AML-193 (cell line): ENCODE measurements around the gene CCT7.
"Not testable (repeated sequence)": the region's sequence is repeated elsewhere in the genome, so short reads cannot be mapped to it uniquely, and the experiment has no call there.

Experiments
- DNase-seq, 2 experiments: peaks; one replicate each; lab custom pipeline; 2025; lab: John Stamatoyannopoulos, UW

CCT7 gene

DNA sequence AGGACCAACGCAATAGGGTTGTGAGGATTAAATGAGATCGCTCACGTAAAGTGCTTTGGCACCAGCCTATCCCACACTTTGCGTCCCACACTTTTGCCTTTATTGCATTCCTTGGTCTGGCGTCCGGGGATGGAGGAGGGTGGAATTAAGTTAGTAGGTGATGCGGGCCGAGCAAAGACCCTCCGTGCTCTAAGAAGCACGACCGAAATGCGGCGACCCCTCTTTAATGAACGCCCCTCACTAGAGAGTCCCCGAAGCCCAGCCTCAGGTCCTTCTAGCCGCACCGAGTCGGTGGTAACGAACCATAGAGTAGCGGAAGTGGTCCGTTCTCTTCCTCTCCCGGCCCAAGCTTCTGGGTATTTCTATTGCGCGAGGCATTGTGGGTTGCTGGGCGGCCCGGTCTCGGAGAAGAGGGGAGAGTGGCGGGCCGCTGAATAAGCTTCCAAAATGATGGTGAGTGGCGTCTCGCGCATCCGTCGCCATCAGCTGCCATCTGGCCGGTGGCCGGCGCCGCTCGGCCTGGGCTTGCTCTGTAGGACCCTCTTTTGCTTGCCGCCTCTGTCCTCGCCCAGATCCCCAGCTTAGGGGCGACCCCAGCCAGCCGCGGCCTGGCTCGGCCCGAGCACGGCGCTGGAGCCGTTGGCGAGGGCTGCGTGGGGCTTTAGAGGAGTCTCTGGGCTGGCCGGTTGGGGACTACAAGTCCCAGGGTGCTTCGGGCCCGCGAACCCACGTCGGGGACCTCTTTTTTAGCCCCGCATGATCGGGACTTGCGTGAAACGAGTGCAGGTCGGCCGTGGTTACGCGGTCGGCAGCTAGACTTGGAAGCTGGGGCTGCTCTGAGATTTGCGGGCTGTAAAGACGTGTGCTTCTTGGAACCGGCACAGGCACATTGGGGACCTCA lies at the start of gene CCT7:
CCT7 (plus strand) TSS at position 377 of the 901 bp plus-strand sequence; CDS start at position 448, 71 bp downstream.
- DNase-seq, result peak; percentile 78 to 94

DNA sequence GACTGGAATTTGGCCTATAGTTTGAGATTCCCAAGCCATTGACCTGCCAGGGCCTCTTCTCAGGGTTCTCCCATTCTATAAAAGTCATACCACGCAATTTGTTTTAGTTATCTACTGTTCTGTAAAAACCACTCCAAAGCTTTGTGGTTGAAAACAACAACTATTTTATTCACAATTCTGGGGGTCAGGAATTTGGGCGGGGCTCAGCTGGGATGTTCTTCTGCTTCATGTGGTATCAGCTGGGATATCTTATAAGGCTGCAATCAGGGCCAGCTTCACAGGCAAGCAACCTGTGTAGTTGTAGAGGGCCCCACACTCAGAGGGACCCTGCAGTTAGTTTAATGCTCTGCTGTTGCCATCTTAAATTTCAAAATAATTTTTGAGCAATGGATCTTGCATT lies 48.1 kb upstream of the CCT7 start:
- DNase-seq, result no peak

DNA sequence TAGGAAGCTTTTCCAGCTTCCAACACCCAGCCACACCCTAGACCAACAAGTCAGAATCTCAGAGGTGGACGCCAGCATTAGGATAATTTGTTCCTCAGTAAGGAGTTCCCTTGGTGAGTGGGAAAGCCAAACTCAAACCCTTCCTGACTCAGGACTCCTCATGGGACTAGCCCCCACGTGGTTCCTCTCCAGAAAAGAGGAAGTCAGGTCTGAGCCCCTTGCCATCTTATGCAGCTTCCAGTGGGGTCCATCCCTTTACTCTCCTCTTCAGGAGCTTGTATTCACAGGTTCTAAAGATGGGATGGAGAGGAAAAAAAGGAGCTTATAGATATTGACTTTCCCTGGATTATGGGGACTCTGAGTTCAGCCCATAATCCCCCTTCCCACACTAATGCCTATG lies 46.6 kb upstream of the CCT7 start:
- no peak for DNase-seq

DNA sequence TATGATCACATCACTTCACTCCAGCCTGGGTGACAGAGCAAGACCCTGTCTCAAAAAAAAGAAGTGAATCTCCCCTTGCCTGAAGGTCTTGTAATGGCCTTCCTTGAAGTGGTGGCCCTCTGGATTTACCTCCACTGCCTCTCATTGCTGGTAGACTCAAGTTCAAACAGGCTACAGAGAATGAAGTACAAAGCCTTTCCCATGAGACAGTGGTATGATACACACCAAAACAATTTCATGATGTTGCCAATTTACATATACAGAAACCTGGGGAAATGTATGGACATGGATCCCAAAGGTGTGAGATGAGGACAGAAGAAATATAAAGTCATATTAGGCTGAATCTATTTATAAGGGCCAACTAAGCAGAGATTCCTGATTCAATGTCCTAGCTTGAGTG lies 36.5 kb upstream of the CCT7 start:
- DNase-seq, result no peak

DNA sequence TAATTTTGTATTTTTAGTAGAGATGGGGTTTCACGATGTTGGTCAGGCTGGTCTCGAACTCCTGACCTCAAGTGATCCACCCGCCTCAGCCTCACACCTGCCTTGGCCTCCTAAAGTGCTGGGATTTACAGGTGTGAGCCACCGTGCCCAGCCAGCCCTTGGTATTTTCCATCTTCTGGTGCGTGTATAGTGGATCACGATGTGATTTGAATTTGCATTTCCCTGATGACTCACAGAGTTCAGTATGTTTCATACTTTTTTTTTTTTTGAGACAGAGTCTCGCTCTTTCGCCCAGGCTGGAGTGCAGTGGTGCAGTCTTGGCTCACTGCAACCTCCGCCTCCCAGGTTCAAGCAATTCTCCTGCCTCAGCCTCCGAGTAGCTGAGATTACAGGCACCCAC lies 33.8 kb upstream of the CCT7 start:
- DNase-seq, result not testable (repeated sequence)

DNA sequence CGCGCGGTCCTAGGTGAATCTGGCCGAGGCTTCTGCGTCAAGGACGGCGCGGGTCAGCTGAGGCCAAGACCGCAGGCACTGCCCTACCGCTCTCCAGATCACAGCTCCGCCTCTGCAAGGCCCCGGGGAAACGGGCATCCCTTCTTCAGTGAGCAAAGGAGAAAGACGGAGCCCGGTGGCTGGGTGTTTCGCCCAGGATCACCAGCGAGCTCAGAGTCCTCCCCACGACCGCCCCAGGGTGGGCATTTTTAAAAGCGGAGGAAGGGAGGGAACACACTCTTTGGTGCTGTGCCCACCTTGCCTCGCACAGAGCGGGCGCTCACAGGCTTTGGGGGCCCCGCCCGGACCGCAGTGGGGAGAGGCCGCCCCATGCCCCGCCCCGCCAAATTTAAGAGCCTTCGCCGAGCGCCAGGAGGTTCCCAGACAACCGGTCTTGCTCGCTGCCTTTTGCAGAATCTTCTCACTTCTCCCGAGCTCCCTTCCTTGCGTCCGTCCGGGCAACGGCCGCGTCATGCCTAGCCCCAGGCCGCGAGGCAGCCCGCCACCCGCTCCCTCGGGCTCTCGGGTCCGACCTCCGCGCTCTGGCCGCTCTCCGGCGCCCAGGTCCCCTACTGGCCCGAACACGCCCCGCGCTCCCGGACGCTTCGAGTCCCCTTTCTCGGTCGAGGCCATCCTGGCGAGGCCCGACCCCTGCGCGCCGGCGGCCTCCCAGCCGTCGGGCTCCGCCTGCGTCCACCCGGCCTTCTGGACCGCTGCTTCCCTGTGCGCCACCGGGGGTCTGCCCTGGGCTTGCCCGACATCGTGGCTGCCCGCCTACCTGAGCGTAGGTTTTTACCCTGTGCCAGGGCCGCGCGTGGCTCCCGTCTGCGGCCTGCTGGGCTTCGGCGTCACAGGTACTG lies 31.7 kb upstream of the CCT7 start, which contains the start of gene NOTO:
NOTO (plus strand) TSS at position 419 of the 899 bp plus-strand sequence; CDS start at position 512, 93 bp downstream.
- DNase-seq, result no peak

DNA sequence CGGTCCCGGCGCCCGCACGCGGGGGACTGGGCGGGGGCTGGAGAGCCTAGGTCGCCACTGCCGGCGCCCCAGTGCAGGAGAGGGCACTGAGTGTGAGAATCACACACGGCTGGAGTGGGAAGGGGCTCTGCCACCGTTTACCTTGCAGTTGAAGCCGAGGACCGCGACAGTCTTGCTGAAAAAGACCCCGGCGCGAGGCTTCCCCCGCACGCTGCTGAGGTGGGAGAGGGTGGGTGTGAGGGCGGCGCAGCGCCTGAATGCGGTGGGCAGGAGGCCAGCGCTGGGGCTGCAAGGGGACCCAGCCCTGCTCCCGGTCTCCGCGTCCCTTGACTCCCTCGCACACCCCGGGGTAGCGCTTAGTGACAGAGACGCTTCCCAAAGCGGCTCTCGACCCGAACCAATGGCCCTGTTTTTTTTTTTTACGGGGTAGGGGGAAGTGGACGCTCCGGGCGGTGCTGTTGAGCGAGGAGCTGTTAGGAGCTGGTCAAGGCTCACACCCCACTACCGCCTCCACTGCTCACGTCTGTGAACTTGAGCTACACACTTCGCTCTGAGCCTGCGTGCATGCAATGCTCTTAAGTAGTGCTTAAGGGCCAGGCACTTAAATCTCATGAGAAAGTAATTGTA lies 30.9 kb upstream of the CCT7 start:
- no peak for DNase-seq

DNA sequence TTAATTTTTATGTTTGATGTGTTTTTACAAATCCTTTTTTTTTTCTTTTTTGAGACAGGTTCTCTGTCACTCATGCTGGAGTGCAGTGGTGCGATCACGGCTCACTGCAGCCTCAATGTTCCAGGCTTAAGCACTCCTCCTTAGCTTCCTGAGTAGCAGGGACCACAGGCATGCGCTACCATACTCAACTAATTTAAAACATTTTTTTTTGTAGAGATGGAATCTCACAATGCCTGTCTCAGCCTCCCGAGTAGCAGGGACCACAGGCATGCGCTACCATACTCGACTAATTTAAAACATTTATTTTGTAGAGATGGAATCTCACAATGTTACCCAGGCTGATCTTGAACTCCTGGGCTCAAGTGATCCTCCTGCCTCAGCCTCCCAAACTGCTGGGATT lies 28.5 kb upstream of the CCT7 start:
- DNase-seq, result no peak

DNA sequence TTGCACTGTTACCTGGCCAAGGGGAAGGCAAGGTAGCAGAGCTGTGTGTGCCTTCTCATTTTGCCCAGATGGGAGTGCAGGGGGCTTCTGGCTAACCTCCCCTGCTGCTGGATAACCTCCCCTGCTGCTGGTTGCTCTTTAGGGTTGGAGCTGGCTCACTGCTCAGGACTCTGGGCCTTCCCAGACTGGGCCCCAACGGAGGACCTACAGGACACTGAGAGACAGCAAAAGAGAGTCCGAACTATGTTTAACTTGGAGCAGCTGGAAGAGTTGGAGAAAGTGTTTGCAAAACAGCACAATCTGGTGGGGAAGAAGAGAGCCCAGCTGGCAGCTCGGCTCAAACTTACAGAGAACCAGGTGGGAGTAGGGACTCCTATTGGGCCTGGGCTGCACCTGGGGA lies 25.9 kb upstream of the CCT7 start:
- no peak for DNase-seq

DNA sequence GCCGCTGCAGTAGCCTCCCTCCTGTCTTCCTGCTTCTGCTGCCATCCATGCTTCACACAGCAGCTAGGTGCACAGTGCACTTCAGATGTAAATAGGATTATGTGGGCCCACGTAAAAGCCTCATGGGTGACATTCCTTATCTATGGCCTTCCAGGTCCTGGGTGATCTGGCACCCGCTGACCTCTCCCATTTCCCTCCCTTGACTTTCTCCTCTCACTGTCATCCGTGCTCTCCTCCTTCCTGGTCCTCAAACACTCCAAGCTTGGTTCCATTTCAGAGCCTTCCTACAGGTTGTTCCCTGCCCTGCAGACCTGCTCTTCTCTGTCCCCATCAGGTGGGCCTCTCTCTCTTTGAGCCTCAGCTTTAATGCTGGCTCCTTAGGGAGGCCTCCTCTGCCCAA lies 24.1 kb upstream of the CCT7 start:
- DNase-seq, result no peak

DNA sequence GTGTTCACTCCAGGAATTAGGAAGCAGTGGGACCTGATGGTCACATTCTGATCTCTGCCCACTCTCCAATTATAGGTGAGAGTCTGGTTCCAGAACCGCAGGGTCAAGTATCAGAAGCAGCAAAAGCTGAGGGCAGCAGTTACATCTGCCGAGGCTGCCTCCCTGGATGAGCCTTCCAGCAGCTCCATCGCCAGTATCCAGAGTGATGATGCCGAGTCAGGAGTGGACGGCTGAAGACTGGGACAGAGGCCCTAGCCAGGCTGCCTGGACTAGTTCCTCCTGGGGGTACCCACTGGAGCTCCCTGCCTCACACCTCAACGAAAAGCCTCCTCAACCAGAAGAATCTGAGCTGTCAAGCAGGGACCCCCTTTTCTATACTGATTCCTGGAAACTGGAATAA lies 23.4 kb upstream of the CCT7 start:
- DNase-seq, result no peak

DNA sequence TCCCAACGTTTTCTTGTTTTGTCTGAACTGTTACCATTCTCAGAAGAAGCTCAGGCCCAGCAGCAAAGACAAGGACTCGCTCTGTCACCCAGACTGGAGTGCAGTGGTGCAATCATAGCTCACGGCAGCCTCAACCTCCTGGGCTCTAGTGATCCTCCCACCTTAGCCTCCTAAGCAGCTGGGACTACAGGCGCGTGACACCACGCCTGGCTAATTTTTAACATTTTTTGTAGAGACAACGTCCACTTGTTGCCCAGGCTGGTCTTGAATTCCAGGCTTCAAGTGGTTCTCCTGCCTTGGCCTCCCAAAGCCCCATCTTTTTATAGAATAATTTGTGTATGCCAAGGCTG lies 22.0 kb upstream of the CCT7 start:
- no peak for DNase-seq

DNA sequence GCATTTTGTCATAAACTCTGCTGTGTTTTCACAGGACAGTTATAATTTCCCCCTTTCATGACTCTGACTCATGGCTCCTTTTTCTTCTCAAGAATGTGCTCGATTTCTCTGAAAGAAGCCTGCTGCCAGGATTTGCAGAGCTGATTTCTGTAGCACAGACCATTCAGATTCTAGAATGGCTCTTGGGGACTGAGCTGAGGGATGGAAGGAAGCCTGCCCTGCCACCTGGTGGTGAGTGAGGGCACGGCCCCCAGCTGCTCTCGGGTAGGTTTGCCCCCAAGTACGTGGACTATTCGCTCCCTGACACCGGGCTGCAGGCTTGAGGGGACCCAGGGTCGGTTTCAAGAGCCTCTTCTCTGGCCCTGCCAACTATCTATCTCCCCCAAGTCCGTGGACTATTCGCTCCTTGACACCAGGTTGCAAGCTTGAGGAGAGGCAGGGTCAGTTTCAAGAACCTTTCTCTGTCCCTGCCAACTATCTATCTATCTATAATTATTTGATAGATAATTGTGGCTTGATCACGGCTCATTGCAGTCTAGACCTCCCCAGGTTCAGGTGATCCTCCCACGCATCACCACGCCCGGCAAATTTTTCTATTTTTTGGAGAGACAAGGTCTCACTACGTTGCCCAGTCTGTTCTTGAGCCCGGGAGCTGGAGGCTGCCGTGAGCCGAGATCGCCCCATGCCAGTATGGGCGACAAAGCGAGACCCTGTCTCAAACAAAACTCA lies 21.5 kb upstream of the CCT7 start:
- DNase-seq, result peak; percentile 70 to 71

DNA sequence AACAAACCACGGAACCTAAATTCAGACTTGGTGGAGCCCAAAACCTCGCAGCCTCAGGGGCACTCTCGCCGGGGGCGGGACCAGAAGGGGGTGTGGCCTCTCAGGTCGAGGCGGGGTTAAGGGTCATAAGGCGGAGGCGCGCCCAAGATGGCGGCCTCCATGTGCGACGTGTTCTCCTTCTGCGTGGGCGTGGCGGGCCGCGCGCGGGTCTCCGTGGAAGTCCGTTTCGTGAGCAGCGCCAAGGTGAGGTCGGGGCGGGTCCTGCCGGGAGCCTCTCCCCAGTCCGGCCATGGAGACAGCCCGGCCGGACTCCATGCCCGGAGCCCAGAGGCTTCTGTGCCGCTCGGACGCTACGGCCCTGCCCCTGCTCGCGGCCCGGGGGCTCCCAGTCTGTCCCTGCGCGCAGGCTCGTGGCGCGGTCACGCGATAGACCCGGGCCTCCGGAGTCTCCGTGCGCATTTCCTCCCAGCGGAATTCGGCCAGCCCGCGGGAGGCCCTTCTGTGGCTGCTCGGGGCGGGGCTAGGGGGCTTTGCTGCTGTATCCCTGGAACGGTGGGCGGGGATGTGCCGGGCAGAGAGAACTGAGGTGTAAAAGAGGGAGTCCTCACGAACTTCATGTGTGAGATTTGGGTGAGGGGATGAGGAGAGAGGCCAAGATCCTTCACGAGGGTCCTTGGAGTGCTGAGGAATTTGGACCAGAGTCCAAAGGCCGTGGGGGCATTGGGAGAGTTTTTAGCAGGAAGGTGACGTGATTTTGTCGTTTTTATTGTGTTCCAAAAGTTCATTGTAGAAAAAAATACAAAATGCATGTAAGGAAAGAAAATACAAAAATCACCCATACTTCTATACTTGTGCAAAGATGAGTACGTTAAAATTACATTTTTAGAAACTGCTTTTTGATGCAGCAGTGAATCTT lies 19.7 kb upstream of the CCT7 start, which contains the start of gene SMYD5:
SMYD5 (plus strand) TSS at position 126 of the 916 bp plus-strand sequence; CDS start at position 148, 22 bp downstream.
- peak; percentile 63 to 73 for DNase-seq

DNA sequence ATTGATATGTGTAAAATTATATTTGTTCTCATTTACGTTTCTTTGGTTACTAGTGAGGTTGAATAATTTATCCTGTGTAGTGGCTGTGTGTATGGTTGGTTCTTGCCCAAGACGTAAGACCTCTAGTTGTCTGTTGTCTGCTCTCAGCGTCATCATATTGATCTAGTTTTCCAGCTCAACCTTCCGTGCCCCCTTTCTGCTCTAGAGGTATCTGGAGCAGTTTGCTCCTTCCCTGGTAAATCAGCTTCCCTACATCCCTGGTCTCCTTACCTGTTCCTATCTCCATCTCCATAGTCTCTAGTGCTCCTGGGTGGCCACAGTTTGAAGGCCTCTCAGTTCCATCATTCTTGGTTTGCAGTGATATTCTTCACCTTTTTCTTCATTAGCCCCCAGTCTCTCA lies 18.9 kb upstream of the CCT7 start:
- DNase-seq, result no peak

DNA sequence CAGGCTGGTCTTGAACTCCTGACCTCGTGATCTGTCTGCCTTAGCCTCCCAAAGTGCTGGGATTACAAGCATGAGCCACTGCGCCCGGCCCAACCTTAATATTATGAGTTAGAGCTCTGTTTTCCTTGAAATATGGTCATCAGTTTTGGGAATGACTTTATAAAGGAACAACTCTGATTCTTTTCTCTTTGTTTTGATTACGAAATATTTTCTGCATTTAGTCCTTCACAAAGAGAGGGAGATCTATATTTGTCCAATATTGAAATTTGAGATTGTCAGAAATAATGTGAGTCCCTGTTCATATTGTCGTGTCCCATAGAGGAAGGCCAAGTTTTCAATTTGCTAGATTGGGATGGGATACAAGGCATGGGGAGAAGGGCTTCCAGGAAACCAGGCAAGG lies 16.9 kb upstream of the CCT7 start:
- DNase-seq, result no peak

DNA sequence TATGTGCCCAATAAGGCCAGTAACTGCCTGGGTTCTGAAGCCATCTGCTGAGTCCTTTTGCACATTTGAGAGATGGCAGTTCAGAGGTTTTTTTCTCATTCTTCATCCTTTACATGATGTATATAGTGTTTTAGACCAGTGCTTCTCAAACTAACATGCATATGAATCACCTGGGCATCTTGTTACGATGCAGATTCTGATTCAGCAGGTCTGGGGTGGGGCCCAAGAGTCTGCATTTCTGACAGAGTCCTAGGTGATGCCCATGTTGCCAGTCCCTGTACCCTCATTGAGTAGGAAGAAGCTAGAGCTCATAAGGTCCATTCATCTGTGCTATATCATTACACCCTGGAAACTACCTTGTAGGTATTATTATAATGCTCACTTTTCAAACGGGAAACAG lies 16.3 kb upstream of the CCT7 start:
- no peak for DNase-seq

DNA sequence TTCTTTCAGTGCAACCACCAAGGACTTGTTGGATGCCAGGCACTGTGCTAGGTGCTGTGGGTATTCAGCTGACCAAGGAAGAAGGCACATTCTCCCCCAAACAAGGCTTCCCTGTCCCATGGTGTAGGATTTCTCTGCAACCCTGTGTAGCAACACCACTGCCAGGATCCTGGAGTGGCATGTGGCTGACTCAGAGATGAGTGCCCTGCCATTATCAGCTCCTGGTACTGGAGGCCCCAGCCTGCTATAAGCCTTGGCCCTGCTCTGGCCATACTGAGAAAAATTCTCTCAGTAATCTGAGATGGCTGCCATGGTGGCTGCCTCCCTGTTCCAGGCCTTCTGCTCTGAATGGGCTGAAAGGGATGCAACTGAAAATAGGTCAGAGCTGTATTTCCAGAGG lies 15.8 kb upstream of the CCT7 start:
- no peak for DNase-seq

DNA sequence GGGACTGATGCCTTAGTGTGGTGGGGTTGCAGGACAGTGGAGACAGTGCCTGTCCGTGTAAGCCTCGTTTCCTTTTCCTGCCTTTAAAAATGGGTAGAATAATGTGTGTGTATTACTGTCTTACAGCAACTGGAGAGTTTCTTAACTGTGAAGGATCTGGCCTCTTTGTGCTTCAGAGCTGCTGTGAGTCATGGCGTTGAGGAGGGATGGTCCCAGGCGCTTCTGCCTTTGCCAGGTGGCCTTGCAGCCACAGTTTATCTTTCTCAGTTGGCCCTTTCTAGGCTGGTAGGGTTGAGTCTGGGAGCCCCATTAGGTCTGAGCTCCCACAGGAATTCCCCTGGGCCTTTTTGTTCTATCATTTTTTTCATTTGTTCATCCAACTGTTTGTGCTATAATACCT lies 10.3 kb upstream of the CCT7 start:
- DNase-seq, result no peak

DNA sequence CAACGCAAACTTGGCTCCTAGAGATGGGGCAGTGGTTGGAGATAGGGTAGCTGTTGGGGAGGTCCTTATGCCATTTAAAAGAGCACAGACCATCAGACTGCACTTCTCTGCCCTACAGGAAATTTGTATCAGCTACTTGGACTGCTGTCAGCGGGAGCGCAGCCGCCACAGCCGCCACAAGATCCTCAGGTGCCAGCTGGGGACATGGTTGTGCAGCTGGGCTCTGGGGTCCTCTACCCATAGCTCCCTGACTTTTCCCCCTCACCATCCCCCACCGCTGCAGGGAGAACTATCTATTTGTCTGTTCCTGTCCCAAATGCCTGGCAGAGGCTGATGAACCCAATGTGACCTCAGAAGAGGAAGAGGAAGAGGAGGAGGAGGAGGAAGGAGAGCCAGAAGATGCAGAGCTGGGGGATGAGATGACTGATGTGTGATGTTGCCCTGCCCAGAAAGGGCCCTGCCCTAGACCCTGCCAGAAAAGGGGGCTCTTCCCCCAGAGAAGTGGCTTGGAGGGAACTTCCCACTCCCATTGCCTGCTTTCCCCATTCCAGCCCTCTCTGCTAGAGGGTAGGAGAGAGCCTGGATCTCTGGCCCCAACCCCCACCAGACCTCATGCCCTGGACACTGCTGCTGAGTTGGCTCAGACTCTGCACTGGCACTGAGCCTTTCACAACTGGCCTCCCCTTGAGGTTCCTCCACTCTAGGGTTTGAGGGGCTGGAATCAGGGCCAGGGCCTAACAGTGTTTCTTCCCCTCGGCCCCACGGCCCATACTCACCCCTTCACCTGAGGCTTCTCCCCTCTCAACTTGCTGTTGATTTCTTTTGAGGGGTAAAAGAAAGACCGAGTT lies 8.4 kb upstream of the CCT7 start:
- peak in 1 of 2 experiments; percentile 6 for DNase-seq
